Brain microvascular endothelial cell (primary cell): ENCODE results near the gene PBX3.

ENCODE experiments used
- DNase-seq: peaks from one replicate; pipeline ENCODE4 v3.0.0-alpha.2; 2020
- H3K27ac ChIP-seq: fragments of 250-450 bp; sonication (Bioruptor Pico); 2 replicates; pipeline ENCODE4 v1.5.1; 2020; ENCODE audit warnings: mild to moderate bottlenecking, moderate library complexity
- H3K27me3 ChIP-seq: fragments of 250-450 bp; sonication (Bioruptor Pico); replicated peaks from 2 replicates; pipeline ENCODE4 v1.5.1; 2020; ENCODE audit warnings: mild to moderate bottlenecking
- H3K36me3 ChIP-seq: fragments of 250-450 bp; sonication (Bioruptor Pico); replicated peaks from 2 replicates; pipeline ENCODE4 v1.5.1; 2020; ENCODE audit warnings: mild to moderate bottlenecking
- H3K4me3 ChIP-seq: 2 replicates; pipeline ENCODE4 v1.5.1; 2011; ENCODE audit warnings: low read depth, mild to moderate bottlenecking, control low read depth, low read length, moderate library complexity
- CTCF ChIP-seq: IDR thresholded peaks from 2 replicates; pipeline ENCODE4 v1.5.1; 2011; ENCODE audit warnings: low read depth, mild to moderate bottlenecking, moderate library complexity, low read length, control low read depth, inconsistent platforms; ENCODE audit errors: missing control alignments
- in situ Hi-C: cut with HindIII; loops from 2 replicates; pipeline ENCODE4 v1.10.0; 2017; ENCODE audit warnings: low sequenced_read_pairs, low pct_ligation_motif_present

PBX3 gene

DNA sequence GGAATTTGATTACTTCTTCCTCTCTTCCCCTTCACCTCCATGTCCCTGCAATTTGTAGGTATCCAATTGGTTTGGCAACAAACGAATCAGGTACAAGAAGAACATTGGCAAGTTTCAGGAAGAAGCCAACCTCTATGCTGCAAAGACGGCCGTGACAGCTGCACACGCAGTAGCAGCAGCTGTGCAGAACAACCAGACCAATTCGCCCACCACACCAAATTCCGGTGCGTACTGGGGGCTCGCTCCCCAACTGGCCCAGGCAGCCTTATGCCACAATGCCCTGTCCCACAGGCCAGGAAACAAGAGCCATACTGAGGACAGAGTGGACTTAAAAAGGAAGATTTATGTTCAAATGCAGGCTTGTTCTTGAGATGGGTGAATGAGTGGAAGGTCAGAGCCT lies 213.5 kb downstream of the PBX3 start:
- Histone ChIP-seq H3K27ac (no peak overlapping the region), H3K4me3 (no peak overlapping the region), H3K27me3 (no peaks in the 10 kb centered on the region), H3K36me3 (peaks cover 3% of the 10 kb centered on the region)
- no peak for TF ChIP-seq CTCF
- in situ Hi-C loops = no loop called here
- no peak for DNase-seq

DNA sequence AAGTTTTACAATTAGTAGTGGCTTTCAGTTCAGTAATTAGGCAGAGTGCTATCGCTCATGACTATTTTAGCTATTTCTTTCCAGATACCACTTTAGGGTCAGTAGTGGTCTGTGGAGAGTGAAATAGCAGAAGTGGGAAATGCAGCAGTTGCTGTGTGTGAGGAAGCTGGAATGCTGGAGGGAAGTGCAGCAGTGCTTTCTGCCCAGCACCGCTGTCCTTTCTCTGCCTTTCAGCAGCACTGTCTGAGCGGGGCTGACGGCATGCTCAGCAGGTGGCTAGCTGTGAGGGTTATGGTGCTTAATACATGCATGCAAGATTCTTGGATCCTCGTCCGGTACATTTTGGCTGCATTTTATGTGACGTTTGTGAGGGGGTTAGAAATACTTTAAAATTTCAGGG lies 213.9 kb downstream of the PBX3 start:
- in situ Hi-C loops = no loop called here
- TF ChIP-seq CTCF = no peak
- H3K27ac ChIP-seq = no peak overlapping the region
- H3K4me3 ChIP-seq = no peak overlapping the region
- DNase-seq = no peak
- H3K36me3 ChIP-seq = peaks cover 3% of the 10 kb centered on the region
- no peaks in the 10 kb centered on the region for H3K27me3 ChIP-seq

DNA sequence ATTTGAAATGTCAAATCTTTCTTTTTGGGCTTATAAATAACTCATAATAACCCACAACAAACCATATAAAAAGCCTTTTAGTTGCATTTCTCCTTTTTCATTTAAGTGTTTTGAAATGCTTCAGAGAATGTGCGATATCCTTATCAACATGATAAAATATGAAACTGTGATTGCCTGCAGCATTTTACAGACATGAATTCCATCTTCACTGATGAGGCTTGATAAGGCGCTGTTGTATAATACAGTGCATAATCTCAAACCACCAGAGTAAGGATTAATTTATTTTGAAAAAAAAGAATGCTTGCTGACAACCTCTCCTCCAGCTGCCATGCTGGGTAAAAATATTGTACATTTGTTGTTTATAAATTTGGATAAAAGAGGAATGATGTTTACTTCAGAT lies 216.8 kb downstream of the PBX3 start:
- TF ChIP-seq CTCF = no peak
- in situ Hi-C loops = no loop called here
- Histone ChIP-seq H3K27ac (no peak overlapping the region), H3K36me3 (peaks cover 6% of the 10 kb centered on the region), H3K4me3 (no peak overlapping the region), H3K27me3 (no peaks in the 10 kb centered on the region)
- DNase-seq = no peak

DNA sequence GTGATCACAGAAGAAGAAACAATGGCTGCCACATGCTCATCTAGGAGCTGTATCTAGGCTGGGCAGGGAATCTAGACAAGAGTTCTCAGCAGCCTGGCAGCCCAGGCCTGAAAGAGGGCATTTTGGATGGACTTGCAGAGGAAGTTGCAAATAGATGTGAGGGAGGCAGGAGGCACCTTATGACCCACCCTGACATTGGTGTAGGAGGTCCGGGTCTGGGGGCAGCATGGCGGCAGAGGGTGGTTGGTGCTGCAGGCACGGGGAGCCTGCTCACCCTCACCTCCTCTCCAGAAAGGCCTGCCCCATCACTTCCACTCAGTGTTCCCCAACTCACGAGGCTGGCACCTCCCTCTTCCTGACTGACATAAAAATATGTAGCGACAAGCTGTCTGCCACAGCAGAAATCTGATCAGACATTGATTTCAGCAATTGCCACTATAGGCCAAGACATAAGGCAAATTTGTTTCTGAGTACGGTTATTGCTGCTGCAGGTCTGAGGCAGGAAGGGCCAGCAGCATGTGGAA lies 217.6 kb downstream of the PBX3 start:
- in situ Hi-C loops = no loop called here
- H3K27ac ChIP-seq = no peak overlapping the region
- H3K27me3 ChIP-seq = no peaks in the 10 kb centered on the region

GRCh38 chr9:125965477-125965876 lies 218.3 kb downstream of the PBX3 start:
- in situ Hi-C loops = no loop called here
- no peak for DNase-seq
- no peak for TF ChIP-seq CTCF

More for the DNA sequence above, 217.6 kb downstream of the PBX3 start:
- peaks cover 6% of the 10 kb centered on the region for H3K36me3 ChIP-seq
- no peak for TF ChIP-seq CTCF
- no peak for DNase-seq
- H3K4me3 ChIP-seq = no peak overlapping the region

GRCh38 chr9:125966466-125966865 lies 219.3 kb downstream of the PBX3 start:
- in situ Hi-C loops = no loop called here
- no peak for DNase-seq
- H3K27ac ChIP-seq = no peak overlapping the region
- H3K4me3 ChIP-seq = no peak overlapping the region
- peaks cover 6% of the 10 kb centered on the region for H3K36me3 ChIP-seq
- no peaks in the 10 kb centered on the region for H3K27me3 ChIP-seq
- no peak for TF ChIP-seq CTCF

More at GRCh38 chr9:125965477-125965876, 218.3 kb downstream of the PBX3 start:
- Histone ChIP-seq H3K36me3 (peaks cover 6% of the 10 kb centered on the region), H3K27me3 (no peaks in the 10 kb centered on the region), H3K4me3 (no peak overlapping the region), H3K27ac (no peak overlapping the region)
